Measurements from ENCODE around the gene SFXN2.
A peak's percentile ranks its signal among the peaks of the same experiment; 100 is the strongest.
"Not testable (repeated sequence)": the region's sequence is repeated elsewhere in the genome, so short reads cannot be mapped to it uniquely, and the experiment has no call there.

The SFXN2 gene

DNA sequence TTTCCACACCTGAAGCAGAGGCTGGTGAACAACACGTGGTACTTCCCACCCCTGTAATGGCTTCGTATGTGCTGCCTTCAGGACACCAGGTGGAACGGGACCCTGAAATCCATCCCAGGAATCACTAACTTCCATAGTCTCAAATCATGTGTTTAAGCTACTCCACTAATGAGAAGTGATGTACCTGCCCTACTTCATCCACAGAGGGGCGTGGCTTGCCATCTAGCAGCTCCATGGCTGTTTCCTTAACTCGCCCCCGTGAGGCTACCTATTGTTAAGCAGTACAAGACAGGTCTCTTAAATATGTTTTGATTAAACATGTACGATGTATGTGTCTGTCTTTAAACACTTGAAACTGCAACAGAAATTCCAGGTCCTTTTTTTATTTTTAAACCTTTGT, 32.0 kb upstream of the SFXN2 start:
- no peak for DNase-seq

DNA sequence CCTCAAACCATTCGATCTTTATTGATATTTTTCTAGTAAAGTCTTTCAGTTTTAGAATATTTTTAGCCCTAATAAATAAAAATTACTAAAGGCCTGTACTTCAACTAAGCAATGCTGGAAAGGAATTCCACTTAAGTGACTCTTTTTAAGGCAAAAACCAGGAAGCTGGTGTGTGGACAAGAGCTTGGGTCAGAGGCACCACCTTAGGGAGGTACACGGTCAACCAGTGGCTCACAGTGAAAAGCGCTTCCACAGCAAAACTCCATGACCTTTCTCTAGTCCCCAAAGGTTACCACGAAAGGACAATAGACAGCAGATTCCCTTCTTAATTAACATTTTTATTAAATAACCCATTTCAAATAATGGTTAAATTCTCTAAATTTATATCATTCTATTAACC, 31.5 kb upstream of the SFXN2 start:
- no peak for DNase-seq

DNA sequence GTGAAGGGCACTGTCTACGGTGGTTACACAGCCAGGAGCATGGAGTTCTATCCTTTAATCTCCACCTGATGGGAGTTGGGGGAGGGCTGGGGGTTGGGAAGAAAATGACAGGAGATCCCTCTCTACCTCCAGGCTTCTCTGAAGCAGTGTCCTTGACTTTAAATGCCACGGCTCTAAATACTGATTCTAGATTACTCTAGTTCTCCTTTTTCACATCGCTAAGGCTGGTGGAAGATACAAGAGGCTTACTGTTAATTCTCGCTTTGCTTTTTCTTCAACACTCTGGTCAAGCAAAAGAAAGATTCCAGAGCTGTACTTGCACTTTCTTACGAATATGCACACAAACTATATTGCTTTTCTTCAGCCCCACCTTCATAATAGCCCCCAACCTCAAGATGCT, 30.7 kb upstream of the SFXN2 start:
- no peak for DNase-seq

DNA sequence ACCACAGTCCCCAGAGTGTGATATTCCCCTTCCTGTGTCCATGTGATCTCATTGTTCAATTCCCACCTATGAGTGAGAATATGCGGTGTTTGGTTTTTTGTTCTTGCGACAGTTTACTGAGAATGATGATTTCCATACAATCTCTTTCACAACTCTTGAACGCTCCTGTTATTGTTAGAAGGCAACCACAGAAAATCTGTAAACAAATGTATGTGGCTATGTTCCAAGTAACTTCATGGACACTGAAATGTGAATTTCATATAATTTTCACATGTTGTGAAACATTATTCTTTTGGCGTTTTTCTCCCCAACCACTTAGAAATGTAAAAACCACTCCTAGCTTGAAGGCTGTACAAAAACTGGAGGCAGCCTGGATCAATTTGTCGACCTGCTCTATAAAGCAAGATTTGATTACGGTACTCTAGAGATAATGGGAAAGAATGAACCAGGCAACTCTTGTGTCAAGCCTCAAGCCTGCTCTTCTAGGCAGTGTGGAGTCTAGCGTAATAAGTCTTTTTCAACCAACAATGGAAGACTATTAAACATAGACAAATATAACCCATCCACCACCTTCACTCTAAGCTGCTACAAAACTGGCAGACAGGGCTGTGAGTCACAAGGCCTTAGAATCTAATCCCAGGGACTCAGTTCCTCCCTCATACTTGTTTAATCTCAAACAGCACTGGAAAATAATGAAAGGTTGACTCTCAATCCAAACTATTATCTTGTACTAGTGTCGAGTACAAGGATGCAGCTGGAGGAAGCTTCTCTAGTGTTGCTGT, 23.0 kb upstream of the SFXN2 start:
- no peak for DNase-seq

DNA sequence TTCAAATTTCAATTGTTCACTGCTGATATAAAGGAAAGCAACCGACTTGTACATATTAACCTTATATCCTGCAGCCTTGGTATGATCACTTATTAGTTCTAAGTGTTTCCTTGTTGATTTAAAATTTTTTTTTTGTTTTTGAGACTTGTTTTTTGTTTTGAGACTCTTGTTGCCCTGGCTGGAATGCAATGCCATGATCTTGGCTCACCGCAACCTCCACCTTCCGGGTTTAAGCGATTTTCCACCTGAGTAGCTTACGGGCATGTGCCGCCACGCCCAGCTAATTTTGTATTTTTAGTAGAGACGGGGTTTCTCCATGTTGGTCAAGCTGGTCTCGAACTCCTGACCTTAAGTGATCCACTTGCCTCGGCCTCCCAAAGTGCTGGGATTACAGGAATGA, 19.0 kb upstream of the SFXN2 start:
- DNase-seq, result not testable (repeated sequence)

DNA sequence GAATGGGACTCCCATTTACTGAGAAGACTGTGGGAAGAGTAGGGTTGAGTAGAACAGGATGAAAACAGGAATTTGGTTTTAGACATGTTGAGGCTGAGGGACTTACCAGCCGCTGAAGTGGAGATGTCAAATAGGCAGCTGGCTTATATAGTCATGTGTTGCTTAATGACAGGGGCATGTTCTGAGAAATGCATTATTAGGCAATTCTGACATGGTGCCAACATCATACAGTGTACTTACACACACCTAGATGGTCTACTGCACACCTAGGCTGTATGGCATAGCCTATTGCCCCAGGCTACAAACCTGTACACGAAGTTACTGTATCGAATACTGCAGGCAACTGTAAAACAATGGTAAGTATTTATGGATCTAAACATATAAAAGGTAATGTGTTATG, 17.7 kb upstream of the SFXN2 start:
- DNase-seq, result no peak

DNA sequence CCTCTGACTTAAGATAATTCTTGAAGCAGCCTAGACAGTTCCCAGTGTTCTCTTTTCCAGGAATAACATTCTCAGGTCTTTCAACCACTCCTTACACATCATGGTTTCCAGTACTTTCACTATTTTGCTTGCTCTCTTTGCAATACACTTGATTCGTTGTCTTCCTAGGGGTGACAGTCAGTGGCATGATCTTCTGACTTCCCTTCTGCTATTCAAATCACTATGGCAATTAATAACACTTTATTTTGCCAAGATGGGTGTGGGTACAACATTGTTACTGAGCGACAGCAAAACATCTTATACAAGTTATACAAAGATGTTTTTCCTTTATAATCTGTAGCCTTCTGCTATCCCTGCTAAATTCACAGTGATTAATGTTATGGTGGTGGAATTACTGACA, 15.5 kb upstream of the SFXN2 start:
- DNase-seq, result no peak

DNA sequence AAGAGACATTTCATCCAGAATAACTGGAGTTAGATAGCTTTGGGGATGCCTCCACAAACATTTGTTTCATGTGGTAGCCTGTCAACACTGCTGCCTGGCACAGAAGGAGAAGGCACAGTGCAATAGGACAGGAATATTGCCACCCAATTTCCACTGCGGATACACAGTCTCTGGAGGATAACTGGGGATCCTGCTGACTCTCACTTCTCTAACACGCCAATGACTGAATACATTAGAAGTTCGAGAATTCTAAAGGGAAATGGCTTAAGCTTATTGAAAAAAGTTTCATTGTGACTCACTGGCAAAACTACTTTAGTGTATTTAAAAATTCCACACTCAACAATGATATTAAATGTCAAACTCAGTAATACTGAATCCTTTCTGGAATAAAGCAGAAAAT, 13.2 kb upstream of the SFXN2 start:
- DNase-seq, result no peak

DNA sequence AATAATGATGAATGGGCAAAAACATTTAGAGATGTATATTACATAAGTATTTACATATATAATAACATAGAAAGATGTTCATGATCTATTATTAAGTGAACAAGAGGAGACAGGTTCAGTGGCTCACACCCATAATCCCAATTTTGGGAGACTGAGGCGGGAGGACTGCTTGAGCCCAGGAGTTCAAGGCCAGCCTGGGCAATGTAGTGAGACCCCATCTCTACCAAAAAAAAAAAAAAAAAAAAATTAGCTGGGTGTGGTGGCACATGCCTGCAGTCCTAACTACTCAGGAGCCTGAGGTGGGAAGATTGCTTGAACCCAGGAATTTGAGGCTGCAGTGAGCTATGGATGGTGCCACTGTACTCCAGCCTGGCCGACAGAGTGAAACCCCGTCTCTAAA, 12.6 kb upstream of the SFXN2 start:
- no peak for DNase-seq

DNA sequence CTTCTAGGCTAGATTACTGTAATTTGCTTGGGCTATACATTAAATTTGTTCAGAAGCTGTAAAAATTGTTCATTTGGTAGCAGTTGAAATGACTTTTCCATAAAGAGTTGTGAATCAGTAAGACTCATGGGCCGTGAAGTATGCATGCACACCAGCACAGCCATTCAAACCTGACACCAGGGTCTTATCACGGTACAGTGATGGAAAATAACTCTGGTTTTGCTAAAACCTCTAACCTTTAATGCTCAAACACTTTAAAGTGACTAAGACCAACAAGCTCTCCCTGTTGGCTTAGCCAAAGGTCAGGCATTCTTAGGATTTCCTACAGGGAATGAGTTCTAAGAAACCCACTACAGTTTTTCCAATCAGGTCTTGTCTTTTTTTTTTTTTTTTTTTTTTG, 11.7 kb upstream of the SFXN2 start:
- DNase-seq, result no peak

DNA sequence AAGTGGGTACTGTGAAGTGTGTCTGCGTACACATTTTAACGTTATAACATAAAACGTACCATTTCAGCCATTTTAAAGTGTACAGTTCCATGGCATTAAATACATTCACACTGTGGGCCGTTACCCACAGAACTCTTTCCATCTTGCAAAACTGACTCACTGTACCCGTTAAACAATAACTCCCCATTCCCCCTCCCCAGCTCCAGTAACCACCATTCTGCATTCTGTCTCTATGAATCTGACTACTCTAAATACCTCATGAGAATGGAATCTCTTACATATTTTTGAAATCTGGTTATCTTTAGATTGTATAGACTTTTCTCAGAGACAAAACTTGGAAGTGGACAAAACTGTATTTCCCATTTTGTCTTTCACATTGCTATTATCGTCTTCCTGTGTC, 9.5 kb upstream of the SFXN2 start:
- no peak for DNase-seq

DNA sequence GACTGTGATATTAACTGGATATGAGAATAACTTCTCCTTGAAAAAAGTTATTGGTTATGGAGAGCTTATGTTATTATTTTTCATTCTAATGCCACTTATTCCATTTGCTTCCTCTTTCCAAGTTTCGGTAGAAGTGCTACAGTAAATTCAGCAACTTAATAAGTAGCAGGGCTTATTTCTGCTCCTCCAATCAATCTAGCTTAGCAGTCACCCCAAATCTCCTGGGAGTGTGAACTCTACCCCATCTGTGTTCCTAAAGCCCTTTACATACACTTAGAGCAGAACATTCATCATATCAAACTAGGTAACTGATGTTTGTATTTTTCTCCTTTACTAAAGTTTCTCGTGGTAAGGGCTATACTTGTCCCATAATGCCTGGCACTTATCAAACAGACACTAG, 8.9 kb upstream of the SFXN2 start:
- peak; percentile 13 for DNase-seq

DNA sequence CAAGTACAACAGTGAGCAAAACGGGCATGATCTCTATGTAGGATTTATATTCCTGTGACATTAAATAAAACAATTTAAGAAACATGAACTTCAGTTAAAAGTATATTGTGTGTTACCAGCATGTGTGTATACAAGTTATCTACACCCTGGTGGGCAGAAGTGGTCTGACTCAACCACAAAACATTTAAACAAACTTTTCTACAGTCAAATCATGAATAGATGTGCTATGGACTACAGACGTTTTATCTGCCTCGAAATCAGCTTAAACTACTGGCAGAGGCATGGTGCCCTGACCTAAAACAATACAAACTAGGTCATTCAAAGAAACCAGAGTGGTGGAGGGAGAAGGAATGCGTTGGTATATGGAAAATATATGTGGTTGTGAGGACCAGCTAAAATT, 3.8 kb upstream of the SFXN2 start:
- DNase-seq, result no peak

DNA sequence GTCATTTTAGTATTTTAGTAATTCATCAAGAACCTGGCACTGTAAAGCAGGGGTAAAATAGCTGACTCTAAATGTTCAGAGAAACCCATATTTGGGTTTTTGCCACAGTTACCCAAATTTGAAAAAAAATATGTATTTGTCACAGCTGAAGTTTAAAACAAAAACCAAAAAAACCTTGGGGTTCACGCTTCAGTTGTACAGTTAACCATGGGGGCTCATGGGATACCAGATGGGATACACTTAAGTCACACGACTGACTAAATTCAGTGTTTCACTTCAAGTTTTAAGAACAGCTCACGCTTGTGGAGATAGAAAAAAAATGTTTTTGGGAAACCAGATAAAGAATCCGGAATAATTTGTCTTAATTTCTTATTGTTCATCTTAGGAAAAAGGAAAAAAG, 2.3 kb upstream of the SFXN2 start:
- DNase-seq, result no peak

DNA sequence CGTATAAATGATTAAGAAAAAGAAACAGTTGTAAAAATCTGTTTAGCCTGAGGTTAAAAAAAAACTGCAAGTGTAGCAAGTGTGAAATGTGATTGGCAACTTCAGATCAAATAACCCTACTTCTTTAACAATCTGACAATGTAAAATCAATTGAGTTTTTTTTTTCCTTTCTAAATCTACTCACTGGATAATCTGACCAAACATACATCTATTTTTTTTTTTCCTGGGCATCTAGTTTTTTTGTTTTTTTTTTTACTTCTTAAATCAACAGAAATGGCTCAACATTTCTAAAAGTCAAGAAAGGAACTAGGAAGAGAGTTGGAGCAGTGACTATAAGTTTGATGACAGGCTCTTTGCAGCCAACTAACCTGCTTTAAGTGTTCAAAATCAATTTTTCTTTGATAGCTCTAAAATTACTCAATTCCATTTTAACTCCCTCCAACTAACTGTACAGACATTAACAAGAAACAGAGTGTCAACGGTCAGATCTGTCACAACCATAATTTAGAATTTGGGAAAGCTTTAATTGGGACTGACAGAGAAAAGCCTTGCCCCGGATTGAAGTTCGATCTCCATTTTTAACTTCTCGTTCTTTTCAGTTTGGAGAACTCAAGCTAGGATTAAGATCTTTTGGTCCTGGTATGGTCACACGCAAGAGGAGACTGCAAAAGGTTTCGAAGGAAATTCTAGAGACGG, 1.4 kb upstream of the SFXN2 start:
- DNase-seq, result no peak

DNA sequence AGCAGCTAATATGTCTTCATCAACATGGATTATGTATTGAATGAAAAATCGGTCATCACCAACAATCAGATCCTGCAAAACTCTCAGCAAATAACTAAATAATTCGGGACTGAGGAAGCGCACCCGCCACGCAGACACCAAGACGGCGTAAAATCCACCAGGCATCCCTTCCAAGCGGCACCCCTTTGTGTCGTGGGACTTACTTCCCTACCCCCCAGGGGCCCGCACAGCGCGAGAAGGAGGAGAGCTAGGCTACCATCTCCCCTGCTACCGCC, 960 bp upstream of the SFXN2 start:
- DNase-seq, result no peak

DNA sequence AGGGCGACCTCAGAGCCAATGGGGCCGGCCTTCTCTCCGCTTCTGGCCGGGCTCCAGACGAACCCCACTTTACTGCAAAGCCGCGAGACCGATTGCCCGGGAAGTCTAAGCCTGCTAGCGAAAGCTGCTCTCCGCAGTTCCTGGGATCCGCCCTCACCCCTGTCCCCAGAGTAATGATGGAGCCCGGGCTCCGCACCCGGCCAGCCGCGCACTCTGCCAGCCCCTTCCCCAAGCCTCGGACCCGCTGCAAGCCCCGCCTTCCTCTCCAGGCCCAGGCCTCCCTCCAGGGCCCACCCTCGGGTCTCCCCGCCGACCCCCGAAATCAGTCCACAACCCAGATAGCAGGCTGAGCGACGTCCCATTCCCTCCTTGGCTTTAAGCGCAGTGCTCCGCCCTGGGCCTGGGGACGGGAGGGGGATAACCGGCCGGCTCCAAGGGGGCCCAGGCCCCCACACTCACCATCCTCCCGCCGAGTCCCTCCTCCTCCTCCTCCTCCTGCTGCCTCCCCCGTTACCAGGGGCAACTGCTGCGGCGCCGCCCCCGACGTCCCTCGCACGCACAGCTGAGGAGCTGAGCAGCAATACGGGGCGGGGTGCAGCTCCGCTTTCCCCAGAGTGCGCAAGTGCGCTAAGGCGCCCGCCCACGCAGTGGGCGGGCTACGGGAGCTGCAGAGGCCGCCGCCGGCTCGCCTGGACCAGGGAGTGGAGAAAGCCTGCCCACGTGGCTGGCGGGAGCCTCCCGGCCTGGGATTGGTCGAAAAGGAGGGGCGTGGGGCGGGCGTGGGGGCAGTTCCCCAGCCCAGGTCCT, 419 bp upstream of the SFXN2 start, which contains the start of gene ARL3:
ARL3 (minus strand) TSS at position 584 of the 807 bp plus-strand sequence; CDS start at position 462, 122 bp downstream.
- peak; percentile 92 for DNase-seq

DNA sequence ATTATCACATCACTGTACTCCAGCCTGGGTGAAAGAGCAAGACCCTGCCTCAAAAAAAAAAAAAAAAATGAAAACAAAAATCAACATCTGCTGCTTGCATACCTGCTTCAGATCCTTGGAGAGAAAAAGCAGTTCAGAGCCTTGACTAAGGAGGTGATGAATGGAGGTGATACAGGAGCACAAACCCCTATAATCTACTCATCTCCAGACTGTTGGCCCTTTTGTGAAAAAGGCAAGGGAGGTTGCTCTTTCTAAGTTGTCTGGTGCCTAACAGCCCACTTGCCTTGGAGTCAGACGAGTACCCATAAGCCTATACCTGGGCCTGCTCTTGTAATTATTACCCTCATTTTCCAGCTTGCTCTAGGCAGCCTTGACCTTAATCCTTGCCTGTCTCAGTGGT, 1.4 kb downstream of the SFXN2 start:
- peak; percentile 11 for DNase-seq

DNA sequence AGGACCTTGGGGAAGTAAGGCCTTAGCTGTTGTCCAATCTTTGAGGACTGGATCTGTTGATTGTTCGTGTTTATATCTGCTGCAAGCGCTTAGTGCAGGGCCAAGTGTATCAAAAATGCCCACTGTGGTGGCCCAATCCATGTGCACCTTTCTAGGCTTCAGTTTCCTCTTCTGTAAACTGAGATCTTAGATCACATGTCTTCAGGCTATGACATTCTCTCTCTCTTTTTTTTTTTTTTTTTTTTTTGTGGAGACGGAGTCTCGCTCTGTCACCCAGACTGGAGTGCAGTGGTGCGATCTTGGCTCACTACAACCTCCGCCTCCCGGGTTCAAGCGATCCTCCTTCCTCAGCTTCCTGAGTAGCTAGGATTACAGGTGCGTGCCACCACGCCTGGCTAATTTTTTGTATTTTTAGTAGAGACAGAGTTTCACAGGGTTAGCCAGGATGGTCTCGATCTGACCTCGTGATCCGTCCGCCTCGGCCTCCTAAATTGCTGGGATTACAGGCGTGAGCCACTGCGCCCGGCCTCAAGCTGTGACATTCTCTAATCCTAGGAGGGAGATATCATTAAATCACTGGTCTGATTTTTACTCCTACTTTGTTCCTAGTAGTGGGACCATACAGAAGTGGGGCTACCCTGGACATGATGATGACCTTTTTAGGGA, 2.6 kb downstream of the SFXN2 start:
- DNase-seq, result not testable (repeated sequence)

DNA sequence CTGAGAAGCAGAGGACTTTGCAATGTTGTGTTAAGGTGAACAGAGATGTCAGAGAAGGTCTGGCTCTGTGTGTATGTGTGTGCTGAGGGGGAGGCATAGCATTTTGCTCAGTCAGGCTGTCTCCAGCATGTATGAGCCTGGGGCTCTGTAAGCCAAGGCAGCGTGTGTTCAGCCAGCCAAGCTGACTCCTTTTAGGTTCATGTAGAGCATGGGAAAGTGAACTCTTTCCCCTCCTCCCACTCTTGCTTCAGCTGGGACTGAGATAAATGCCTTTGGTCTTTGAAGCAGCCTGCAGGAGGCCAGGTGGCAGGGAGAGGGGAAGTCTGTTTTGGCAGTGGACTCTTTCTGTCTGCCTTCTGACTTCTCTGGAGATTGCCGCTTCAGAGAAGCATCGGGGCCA, 3.8 kb downstream of the SFXN2 start:
- DNase-seq, result no peak

DNA sequence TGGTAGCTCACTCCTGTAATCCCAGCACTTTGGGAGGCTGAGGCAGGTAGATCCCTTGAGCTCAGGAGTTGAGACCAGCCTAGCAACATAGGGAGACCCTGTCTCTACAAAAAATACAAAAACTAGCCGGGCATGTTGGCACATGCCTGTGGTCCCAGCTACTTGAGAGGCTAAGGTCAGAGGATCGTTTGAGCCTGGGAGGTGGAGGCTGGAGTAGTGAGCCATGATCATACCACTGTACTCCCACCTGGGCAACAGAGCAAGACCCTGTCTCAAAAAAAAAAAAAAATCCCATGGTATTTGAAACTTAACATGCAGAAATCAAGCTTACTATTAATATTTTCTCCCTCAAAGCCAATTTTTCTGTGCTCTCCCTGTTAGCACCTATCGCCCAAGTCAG, 5.9 kb downstream of the SFXN2 start:
- DNase-seq, result no peak

DNA sequence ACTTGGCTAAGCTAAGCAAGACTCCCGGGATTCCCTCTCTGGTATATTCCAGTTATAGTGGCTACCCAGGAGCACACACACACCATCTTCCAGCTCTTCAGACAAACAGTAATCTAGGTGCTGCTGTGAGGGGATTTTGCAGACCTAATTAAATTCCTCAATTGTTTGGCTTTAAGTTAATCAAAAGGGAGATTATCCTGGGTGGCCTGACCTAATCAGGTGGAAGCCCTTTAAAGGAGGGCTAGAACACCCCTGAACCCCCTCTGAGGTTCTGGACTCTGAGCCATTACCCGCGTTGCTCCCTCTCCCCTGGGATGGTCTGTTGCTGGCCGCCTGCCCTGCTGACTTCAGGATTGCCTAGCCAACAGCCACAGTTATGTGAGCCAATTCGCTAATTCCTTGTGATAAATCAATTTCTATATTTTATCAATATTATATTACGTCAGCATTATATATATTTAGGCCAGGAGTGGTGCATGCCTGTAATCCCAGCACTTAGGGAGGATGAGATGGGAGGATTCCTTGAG, 6.4 kb downstream of the SFXN2 start:
- DNase-seq, result no peak

DNA sequence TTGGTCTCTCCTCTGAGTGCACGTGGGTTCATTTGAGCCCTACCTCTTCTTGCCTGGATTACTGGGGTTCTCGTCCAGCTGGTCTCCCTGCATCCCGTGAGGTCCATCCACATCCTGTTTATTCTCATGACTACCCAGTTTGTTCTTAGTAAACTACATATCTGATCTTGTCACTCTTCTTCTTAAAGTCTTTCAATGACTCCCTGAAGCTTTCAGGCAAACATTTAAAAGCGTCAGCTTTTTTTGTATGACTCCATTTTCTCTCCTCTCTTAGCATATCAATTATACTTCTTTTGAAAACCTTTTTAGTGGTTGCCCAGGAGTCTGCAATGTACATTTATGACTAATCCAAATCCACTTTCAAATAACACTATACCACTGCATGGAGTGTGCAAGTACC, 7.5 kb downstream of the SFXN2 start:
- no peak for DNase-seq
